GM20000 (cell line): Measurements from ENCODE around the gene BAIAP2.

ENCODE experiments used
- DNase-seq: peaks from one replicate; pipeline ENCODE4 v3.0.0; 2012; ENCODE audit warnings: low spot score
- CTCF ChIP-seq: IDR thresholded peaks from 2 replicates; pipeline ENCODE4 v1.5.1; 2012; ENCODE audit warnings: mild to moderate bottlenecking, control low read depth; ENCODE audit errors: extremely low read depth, missing control alignments

Gene BAIAP2

GRCh38 chr17:81128338-81128737, 93.4 kb downstream of the BAIAP2 start:
- no peak for TF ChIP-seq CTCF
- DNase-seq, result no peak

GRCh38 chr17:81128774-81129173, 93.8 kb downstream of the BAIAP2 start:
- no peak for DNase-seq
- TF ChIP-seq CTCF, result no peak

- no peak for DNase-seq
- TF ChIP-seq CTCF, result no peak
These were observed 94.3 kb downstream of the BAIAP2 start for GRCh38 chr17:81129289-81129688.

GRCh38 chr17:81129711-81130367, 94.9 kb downstream of the BAIAP2 start:
- DNase-seq, result no peak
- TF ChIP-seq CTCF, result no peak

GRCh38 chr17:81130385-81131361, 95.7 kb downstream of the BAIAP2 start:
- no peak for DNase-seq
- TF ChIP-seq CTCF, result no peak

- no peak for TF ChIP-seq CTCF
These were observed 96.7 kb downstream of the BAIAP2 start for GRCh38 chr17:81131486-81132196.

GRCh38 chr17:81132197-81132540, 97.2 kb downstream of the BAIAP2 start:
- no peak for DNase-seq
- no peak for TF ChIP-seq CTCF

More at GRCh38 chr17:81131486-81132196, 96.7 kb downstream of the BAIAP2 start:
- DNase-seq, result no peak
